GM12864 (cell line): Measurements from ENCODE around the gene ZFX.

Experiments
- DNase-seq: peaks from one replicate; pipeline ENCODE4 v3.0.0-alpha.2; 2011; ENCODE audit warnings: low read depth
- H3K4me3 ChIP-seq: 2 replicates; pipeline ENCODE4 v1.5.1; 2011; ENCODE audit warnings: mild to moderate bottlenecking, low read depth, low read length, control low read depth
- TF ChIP-seq, protein P1 (sequence below): IDR thresholded peaks from 2 replicates; pipeline ENCODE4 v1.5.1; 2011; ENCODE audit warnings: low read depth, mild to moderate bottlenecking, moderate library complexity, low read length, control low read depth, inconsistent platforms; ENCODE audit errors: missing control alignments

ZFX gene

DNA sequence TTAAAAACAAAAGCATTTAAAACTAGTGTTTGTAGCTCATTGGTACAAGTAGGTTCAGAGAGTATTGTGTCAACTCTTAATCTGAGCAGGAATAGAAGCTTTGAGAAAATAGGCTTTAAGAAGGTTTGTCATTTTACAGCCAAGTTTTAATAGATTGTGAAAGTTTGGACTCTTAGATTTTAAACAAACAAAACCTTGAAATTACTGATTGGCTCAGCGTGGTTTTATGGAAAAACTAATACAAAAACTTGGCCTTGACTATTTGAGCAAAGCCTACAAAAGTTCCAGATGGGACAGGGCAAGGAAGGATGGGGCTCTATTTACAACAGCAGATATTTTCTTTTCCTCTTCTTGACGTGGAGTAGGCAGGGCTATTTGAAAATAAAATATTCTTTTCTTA, 16.5 kb downstream of the ZFX start:
- no peak overlapping the region for H3K4me3 ChIP-seq
- no peak for DNase-seq
- TF ChIP-seq, protein P1, sequence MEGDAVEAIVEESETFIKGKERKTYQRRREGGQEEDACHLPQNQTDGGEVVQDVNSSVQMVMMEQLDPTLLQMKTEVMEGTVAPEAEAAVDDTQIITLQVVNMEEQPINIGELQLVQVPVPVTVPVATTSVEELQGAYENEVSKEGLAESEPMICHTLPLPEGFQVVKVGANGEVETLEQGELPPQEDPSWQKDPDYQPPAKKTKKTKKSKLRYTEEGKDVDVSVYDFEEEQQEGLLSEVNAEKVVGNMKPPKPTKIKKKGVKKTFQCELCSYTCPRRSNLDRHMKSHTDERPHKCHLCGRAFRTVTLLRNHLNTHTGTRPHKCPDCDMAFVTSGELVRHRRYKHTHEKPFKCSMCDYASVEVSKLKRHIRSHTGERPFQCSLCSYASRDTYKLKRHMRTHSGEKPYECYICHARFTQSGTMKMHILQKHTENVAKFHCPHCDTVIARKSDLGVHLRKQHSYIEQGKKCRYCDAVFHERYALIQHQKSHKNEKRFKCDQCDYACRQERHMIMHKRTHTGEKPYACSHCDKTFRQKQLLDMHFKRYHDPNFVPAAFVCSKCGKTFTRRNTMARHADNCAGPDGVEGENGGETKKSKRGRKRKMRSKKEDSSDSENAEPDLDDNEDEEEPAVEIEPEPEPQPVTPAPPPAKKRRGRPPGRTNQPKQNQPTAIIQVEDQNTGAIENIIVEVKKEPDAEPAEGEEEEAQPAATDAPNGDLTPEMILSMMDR, result no peak

DNA sequence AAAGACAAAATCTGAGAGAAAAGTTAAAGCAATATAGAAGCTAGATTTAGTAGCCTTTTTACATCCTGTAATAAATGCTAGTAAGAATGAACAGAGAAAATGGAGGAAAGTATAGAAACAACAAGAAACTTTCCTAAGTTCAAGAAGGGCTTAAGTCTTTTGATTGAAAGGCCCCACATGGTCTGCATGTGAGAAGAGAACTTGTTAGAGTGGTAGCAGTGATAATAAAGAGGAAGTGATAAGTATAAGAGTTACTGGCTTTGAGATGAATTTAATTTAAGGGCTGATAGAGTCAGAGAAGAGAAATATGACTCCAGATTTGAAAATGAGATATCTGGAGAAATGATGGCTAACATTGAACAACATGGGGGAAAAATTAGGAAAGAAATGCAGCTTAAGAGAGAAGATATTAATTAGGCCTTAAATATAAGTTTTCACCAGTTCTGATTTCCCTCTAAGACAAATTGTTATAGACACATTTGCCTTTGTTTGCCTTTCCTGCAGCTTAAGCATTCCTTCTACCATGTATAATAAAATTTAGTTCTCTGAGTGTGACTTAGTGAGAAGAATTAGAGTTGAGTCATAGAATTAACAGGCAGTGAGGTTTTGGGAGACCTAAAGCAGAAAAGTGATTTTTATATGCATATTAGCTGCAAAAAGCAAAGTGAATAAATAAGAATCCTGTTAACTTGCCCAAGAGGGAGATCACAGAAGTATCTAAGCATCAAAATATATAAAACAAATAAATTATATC, 18.4 kb downstream of the ZFX start:
- TF ChIP-seq, protein P1, result no peak
- no peak for DNase-seq
- no peak overlapping the region for H3K4me3 ChIP-seq

DNA sequence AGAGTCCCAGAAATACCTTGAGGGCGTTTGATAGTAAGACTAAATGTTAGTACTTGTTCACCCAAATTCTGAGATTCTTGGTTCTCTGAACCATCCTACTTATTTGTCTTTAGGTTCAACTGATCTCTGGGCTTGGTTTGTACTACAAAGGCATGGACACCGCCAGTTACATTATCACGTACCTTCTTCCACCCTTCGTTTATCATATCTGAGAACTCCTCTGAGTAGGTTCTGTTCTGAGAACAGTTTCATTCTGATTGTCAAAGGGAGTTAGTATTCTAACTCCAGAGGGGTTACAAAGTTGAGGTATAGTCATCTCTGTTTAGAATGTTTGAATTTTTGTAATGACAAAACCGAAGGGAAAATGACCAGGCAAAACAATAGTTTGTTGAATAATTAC, 19.3 kb downstream of the ZFX start:
- no peak for DNase-seq
- no peak overlapping the region; the same call in 1 of the 2 replicates for H3K4me3 ChIP-seq
- TF ChIP-seq, protein P1, result no peak

DNA sequence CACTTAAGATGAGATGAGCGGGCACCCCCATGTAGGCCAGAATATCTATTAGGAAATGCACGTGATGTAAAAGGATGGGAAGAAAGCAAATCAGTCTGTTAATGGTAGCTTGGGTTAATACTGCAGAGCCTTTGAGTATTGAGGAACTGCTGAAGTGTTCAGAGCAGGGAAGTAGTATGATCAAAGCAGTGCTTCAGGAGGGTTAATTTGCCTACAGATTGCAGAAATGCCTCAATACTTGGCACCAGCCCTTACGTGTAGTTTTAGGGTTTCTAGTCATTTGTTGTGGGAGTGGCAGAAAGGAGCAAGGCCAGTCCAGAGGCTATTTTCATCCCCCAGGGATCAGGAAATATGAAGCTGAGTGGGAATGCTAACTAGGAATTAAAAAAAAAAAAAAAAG, 19.7 kb downstream of the ZFX start:
- TF ChIP-seq, protein P1, result no peak
- no peak overlapping the region for H3K4me3 ChIP-seq
- DNase-seq, result no peak

DNA sequence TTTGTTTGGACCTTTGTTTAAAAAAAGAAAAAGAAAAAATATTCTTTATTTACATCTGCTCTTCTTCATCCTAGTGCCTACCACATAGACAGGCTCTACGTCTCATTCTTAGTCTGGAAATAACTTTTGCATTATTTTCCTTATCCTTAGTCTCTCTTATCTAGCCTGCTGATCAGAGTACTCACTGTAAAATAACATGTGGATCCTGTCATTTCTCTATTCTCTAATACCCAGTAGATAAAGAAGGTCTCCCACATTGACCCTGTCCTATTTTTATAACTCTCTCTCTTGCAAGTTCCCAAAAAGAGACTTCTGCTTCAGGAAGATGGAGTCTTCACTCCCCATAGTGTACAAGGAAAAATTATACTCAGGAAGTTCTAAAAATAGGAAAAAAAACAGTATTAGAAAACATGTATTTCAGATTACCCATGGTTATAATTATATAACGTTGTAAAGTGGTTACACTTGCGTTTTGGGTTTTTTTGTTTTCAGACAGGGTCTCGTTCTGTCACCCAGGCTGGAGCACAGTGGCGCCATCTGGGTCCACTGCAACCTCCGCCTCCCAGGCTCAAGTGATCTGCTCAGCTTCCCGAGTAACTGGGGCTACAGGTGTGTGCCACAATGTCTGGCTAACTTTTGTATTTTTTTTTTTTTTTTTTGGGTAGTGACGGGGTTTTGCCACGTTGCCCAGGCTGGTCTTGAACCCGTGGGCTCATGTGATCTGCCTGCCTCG, 23.8 kb downstream of the ZFX start:
- H3K4me3 ChIP-seq, result no peak overlapping the region
- TF ChIP-seq, protein P1, result no peak
- no peak for DNase-seq

DNA sequence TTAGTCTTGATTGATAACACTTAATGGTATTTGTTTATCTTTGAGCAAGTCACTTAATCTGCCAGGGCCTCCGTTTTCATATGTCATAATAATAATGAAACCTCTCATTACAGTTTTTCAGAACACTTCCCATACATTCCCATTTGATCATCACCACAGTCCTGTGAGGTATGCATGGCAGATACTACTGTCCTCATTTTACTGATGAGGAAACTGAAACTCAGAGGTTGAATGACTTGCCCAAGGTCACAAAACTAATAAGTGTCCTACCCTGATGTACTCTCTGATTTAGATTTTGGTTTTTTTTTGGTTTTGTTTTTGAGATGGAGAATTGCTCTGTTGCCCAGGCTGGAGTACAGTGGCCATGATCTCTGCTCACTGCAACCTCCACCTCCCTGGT, 25.7 kb downstream of the ZFX start:
- no peak for DNase-seq
- TF ChIP-seq, protein P1, result no peak

More for the DNA sequence above, 25.7 kb downstream of the ZFX start:
- H3K4me3 ChIP-seq, result no peak overlapping the region
